Measurements from ENCODE around the gene TBCD.

DNA sequence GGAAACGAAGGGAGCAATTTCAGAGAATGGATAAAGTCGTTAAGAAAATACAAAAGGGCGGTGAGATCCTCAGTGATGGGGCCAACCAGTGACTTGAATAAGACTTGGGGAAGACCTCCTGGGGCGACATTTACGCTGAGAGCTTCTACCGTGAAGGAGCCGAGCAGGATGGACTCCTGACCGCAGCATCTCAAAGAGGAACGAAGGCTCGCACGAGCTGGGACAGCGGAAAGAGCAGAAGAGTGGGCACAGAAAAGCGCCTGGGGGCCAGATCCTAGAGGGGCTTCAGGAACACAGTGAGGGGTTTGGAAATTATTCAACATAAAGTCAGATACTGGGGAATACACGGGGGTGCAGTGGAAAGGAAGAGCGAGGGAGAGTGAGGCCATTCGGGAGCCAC, 70.4 kb downstream of the TBCD start:
- TF ChIP-seq EZH2 (IDR thresholded peaks at IDR 0.05; ENCODE audit: insufficient read depth, poor library complexity, severe bottlenecking) (no peak), EZH2phosphoT487 (IDR thresholded peaks at IDR 0.05; ENCODE audit: insufficient read depth, low read depth) (no peak)
